ENCODE measurements around the gene DYNC1I2.
A peak's percentile ranks its signal among the peaks of the same experiment; 100 is the strongest.

The DYNC1I2 gene

DNA sequence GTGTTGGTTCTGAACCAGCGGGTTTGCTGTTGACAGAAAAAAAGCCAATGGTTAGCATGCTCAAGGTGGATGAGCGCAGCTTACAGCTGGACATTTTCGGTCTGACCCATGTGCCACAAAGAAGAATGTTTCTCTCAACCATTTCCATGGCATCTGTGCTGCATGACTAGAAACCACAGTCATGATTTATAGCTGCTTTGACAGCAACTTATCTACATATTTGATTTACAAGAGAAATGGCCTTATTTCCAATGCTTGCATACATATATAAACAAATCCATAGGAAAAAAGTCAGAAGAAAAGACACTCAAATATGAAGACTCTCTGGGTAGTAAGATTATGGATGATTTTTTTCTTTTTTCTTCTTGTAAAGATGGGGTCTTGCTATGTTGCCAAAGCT is 98.2 kb downstream of the DYNC1I2 start:
- DNase-seq, result no peak

DNA sequence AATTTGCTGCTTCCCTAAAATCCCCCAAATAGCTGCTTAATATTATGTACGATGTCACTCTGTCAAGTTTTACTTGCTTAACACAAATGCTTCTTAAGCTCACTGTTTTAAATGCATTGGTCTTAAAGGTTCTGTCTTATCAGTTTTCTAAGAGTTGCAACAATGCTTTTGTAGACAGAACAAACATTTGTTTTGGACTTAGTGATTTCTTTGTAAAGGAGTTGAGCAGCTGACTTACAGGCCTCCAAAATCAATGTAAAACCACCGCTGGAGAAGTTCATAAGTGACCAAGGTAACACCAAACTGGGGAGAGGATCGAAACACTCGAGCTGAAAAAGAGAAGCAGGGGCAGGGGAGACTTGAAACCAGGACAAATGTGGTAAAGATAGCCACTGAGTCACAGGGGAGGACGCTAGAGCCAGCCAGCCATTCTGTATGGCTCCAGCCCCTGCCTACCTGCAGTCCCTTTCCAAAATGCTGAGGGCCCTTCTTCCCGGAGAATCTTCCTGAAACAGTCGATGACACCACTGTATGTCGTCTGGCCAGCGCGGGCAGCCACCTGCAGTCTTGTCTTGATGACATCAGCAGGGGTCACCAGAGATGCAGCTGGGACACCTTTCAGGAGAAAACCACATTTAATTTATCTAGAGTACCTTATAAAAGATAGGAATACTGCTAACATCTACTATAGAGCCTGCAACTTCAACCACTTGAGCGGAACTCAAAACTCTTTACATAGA is 100.2 kb downstream of the DYNC1I2 start:
- DNase-seq, result no peak

DNA sequence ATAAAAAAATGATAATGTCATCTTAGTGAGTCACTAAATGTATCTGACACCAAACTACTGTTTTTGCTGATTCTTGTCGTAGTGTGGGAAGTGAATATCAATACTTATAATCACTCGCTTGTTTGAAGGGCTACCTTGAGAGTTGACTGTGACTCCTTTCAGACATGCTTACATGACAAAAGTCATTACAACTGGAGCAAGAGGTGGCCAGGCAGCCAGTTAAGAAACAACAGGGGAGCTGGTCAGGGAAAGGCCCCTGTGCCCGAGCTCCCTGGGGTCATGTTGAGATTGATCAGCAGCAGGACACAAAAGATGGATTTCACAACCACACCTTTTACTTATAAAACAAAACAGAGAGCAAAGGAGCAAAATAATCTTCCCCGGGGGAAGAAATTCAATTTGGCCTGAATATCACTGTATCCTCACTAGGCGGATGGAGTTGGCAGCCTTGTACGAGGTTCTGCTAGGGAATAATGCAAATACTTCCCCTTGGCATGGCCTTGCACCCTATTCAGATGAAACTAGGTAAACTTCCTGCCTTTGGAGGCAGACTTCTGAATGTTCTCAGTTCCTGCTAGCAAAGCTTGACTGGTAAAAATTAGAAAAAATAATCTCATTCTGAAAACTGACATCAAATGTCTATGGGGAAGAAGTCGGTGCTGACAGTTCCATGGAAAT is 101.2 kb downstream of the DYNC1I2 start:
- no peak for DNase-seq

DNA sequence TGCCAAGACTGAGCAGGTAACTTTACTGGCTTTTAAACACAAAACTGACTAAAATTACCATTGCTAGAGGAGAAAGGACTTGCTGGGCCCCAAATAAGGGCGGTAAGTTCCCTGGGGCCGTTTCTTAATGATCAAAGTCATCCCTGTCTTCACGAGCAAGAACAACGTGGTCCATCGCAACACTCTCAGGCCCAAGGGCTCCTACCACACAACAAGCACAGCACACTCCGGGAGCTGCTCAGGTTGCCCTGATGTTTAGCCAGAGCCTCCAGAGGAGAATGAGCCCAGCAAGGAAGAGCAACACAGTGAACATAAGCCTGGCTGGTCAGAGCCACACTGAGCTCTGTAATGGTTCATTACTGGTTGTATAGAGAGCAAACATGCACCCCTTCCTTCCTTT is 102.7 kb downstream of the DYNC1I2 start:
- DNase-seq, result no peak

DNA sequence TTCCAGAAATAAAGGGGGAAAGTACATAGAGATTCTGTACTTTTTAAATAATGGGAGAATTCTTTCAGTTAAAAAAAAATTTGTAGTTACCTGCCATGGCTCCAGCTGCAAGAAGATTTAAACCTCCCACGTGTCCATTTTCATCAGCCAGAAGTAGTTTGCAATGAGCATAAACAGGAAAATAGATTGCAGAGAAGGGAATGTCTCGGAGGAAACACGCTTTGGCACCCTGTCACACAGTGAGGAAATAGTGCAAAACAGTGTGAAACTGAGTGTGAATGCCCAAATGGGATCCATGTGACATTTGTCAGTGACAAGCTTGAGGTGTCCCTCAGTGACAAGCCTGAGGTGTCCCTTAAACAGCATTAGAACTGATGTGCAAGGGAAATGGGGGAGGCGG is 104.1 kb downstream of the DYNC1I2 start:
- no peak for DNase-seq

DNA sequence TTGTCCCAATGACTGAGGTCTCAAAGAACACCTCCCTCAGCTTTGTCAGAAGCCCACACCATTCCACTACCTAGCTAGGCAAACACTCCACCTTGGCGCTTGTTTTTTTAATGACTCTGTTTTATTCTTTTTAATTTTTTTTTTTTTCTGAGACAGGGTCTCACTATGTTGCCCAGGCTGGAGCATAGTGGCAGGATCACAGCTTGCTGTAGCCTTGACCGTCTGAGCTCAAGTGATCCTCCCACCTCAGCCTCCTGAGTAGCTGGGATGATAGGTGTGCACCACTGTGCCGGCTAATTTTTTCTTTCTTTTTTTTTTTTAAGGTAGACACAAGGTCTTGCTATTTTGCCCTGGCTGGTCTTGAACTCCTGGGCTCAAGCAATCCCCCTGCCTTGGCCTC is 104.9 kb downstream of the DYNC1I2 start:
- DNase-seq, result no peak

DNA sequence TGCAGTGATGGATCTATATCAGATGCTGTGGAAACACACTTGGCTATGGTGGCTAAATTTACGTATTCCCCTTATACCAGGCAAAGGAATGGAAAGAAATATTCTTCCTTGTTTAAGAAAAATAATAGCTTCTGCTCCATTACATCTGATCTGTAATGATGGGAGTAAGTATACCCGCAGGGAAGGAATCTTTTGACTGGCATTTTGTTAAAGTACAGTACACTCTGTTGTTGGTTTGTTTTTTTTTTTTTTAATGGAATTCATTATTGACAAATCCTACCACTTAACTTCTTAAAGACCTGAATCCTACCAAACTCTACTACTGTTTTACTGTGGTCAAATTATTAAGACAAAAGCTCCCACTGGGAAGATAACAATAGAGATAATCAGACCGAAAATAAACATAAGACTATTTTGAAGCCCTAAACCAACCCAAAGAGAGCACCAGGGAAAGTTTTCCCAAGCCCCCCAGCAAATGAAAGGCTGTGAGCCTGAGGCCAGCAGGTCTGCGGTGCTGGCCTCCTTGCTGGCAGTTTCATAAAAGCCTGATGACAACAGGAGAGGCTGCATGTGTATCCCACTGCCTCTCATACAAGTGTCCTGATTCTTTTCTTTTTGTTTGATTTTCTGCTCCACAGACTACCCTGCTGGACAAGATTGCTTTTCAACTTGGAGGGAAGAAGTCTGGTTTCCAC is 105.8 kb downstream of the DYNC1I2 start:
- peak; percentile 64 for DNase-seq

DNA sequence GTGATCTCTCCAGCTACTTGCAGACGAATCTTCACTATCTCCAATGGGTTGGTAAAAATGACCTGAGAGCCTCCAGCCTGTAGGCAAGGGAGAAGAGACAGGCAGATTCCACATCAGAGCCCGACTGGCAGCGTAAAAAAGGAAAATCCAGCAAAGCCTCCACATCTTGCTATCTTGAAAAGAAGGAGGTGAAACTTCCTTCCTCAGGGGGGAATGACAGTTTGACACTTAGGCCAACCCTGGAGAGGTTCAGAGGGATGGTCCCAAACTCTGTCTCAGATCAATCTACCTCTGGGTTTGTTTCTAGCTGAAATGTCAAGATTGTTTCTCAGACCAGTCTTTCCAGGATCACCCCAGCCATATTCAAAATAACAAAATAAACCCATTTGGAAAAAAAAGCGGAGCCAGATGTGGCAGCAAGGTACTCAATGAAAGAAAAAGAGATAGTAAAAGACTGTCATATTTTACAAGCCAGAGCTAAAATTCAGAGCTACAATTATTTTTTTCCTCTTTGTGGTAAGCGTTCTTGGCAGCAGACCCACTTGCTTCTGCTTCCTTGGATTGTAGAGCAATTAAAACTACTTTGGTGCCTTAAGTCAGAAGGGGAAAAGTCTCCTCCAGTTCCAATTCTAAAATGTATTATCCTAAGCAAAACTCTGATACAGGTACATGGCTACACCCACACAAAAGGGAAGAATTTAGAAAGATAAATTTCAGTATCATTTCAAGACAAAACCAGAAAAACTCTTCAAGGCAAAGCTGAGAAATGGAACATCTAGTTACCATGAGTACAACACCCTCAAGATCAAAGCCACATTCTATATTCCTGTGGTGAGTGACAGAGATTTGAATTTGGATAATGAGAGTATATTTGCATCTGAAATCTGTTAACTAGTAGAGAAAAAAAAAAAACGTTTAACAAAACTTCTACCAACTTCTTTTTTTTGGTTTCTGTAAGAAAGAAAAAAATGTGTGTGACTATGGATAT is 106.7 kb downstream of the DYNC1I2 start:
- DNase-seq, result peak; percentile 64

DNA sequence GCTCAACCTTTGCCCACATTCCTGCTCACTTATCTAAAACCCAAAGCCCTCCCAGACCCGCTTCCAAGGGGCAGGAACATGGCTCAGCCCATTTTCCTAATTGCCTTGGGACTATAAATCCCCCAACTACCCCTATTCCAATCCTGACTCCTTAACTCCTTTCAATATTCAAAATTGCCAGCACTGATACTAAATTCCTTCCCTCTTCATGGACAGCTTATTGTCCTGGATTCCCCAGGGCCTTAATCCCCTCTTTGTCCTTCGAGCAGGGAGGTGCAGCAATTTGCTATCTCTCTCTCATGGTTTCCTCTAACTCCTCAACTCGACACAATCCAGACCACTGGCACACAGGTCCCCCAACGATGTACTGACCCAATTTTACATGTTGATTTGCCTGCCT is 107.6 kb downstream of the DYNC1I2 start:
- peak; percentile 61 for DNase-seq
